ENCODE measurements around the gene NHLH2.

DNA sequence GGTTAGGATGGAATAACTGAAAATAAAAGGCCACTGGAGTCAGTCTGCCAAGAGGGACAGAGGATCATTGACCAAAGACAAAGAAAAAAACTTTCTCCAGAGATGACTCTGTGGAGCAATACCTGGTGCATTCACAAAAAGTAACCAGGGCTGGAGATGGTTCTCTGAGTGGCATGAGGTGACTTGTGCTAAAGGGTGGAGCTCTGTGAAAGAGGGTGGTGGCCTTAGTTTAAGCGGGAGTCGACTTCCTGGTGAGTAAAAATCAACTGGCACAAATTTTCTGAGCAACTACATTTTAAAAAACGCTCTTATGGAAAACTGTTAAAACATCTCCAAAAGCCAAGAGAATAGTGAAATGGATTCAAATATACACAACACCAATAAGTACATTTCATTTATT, 10.0 kb downstream of the NHLH2 start:
- no peak for TF ChIP-seq POLR2AphosphoS5 (IDR thresholded peaks at IDR 0.05; ENCODE audit: low read depth, low read length)
- no peak for TF ChIP-seq TAF1 (IDR thresholded peaks at IDR 0.05; ENCODE audit: low read depth, low read length)
